Thyroid gland (tissue), 4 donors: Measurements from ENCODE around the gene NKX3-2.

Experiments used
- POLR2A ChIP-seq, 2 donors: fragments of 450-650 bp; IDR thresholded peaks; one replicate each; pipeline ENCODE4 v1.6.1; 2017; ENCODE audit warnings: antibody characterized with exemption in 2 of 2, mild to moderate bottlenecking in 2 of 2, moderate library complexity in 1 of 2
- TF ChIP-seq, protein P1 (sequence below), 6 experiments: fragments of 200-600 bp in 3 of 6; fragments of 450-650 bp in 3 of 6; sonication (generic) in 3 of 6; IDR thresholded peaks; one replicate each; pipeline ENCODE4 v1.5.1; 2016 to 2019; ENCODE audit warnings: antibody characterized with exemption in 6 of 6, mild to moderate bottlenecking in 2 of 6, inconsistent platforms in 1 of 6, moderate library complexity in 1 of 6

DNA sequence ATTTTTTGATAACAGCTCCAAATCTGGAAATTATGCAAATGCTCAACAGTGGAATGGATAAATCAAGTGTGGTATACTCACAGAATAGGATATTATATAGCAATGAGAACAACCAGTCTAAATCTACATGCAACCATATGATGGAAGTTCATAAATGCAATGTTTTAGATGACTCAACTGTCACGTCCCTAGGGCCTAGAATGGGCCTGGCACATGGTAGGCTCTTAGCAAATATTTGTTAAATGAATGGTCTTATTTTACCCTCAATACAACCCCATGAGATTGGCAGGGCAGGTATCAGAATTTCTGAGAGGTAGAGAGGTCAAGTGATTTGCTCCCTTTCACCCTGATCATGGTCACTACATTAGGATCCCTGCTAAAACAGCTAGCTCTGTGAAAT is 14.6 kb upstream of the NKX3-2 start:
- TF ChIP-seq, protein P1, sequence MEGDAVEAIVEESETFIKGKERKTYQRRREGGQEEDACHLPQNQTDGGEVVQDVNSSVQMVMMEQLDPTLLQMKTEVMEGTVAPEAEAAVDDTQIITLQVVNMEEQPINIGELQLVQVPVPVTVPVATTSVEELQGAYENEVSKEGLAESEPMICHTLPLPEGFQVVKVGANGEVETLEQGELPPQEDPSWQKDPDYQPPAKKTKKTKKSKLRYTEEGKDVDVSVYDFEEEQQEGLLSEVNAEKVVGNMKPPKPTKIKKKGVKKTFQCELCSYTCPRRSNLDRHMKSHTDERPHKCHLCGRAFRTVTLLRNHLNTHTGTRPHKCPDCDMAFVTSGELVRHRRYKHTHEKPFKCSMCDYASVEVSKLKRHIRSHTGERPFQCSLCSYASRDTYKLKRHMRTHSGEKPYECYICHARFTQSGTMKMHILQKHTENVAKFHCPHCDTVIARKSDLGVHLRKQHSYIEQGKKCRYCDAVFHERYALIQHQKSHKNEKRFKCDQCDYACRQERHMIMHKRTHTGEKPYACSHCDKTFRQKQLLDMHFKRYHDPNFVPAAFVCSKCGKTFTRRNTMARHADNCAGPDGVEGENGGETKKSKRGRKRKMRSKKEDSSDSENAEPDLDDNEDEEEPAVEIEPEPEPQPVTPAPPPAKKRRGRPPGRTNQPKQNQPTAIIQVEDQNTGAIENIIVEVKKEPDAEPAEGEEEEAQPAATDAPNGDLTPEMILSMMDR (IDR thresholded peaks at IDR 0.05) = no peak
- no peak for TF ChIP-seq POLR2A (IDR thresholded peaks at IDR 0.05)
